Measurements from ENCODE around the gene RAD51AP2.

GRCh38 chr2:17522303-17522702, 4.1 kb upstream of the RAD51AP2 start:
- TF ChIP-seq CTCF (IDR thresholded peaks at IDR 0.05; ENCODE audit: low read depth, low read length, poor library complexity, severe bottlenecking): no peak
- TF ChIP-seq EZH2phosphoT487 (IDR thresholded peaks at IDR 0.05; ENCODE audit: borderline replicate concordance, low read length): no peak

Data from DOHH2 (cell line).